ENCODE data around the gene TMPRSS13.
"Not testable (repeated sequence)": the region's sequence is repeated elsewhere in the genome, so short reads cannot be mapped to it uniquely, and the experiment has no call there.

The TMPRSS13 gene

DNA sequence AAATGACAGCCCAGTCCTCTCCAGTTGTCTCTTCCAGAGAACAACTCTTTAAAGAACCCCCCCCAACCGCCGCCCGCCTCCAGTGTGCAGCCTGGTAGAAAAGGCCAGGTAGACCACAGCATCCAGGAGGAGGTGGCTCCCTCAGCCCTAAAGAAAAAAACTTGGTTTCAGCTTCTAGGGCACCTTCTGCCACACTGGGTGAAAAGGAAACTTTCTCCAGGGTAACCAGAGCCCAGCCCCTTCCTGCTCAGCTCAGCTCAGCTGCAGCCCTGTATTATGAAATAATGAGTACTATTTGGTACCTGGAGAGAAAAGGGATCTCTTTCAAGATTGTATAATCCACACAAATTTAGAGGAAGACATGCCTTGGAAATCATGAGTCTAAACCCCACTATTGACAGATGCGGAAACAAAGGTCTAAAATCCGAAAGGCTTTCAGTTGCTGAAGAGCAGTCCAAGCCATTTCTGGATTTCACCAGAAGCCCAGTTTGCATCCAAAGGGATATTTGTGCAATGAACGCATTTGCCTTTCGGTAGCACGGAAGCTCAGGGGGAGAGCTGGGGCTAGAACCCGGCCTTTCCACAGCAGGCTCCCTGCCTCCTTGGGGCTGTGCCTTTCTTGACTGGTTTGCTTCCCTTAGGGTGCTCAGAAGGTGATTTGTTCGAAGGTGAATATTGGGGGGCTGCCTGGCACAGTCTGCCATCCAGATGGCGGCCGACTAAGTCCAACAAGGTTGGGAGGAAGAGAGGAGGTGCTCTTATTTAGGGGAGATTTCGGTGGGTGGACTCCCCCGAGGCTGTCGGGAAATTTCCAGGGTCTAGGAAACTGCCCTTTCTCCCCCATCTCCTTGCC lies 56.0 kb downstream of the TMPRSS13 start:
- no peak for DNase-seq (ENCODE audit: low read depth in 2 of 2)

DNA sequence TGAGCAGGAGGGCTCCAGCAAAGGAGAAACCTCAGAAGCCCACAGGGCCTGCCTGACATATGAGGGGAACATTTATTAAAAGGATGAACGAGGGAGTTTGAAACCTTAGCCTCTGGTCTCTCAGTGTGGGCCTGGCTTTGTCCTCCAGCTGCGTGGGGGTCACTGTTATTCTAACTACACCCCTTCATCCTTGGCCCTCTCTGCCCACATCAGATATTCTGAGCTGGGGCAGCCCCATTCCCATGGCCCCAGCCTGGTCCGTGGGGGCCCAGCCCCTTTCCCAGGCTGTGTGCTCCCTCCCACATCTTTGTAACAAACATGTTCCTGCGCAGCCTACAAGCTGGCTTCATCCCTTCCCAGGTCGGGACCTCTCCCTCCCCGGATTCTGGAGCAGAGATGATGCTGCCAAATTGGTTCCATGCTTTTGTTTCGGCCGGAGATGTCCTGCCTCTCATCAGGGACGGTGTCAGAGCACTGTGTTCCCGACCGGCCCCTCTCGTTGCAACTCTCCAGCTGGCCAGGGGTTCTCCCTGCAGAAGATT lies 56.7 kb downstream of the TMPRSS13 start:
- no peak for DNase-seq (ENCODE audit: low read depth in 2 of 2)

DNA sequence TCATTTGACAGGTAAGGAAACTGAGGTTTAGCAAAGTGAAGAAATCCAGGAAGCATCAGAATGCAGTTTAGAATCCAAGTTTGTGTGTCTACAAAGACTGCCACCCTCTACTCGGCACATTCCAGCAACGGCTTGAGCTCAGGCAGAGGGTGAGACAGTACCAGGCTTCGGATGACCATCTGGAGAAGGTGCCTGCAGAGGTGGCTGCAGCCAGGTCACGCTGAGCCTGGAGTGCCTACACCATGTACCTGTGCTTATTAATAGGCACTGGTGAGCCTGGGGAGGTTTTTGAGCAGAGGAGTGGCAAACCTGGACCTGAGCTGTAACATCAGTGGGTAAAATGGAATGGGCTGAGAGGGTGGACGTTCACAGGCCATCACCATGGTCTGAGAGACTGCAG lies 57.4 kb downstream of the TMPRSS13 start:
- no peak for DNase-seq (ENCODE audit: low read depth in 2 of 2)

DNA sequence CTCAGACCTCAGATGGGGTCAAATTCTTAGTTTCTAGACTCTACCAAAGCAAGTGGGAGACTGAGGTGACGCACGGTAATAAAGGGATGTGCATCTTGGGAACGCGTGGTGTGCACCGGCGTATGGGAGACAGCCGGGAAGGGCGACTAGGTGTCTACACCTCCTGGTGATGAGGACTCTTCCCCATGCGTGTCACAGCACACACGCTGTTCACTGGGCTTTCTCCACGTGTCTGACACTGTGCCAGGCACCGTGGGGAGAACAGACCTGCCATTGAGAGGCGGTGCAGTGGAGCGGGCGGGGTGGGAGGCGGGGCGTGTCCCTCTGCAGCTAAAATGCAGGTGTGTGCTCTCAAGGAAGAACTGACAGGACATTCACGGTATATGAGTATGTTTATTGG lies 58.0 kb downstream of the TMPRSS13 start:
- no peak for DNase-seq (ENCODE audit: low read depth in 2 of 2)

DNA sequence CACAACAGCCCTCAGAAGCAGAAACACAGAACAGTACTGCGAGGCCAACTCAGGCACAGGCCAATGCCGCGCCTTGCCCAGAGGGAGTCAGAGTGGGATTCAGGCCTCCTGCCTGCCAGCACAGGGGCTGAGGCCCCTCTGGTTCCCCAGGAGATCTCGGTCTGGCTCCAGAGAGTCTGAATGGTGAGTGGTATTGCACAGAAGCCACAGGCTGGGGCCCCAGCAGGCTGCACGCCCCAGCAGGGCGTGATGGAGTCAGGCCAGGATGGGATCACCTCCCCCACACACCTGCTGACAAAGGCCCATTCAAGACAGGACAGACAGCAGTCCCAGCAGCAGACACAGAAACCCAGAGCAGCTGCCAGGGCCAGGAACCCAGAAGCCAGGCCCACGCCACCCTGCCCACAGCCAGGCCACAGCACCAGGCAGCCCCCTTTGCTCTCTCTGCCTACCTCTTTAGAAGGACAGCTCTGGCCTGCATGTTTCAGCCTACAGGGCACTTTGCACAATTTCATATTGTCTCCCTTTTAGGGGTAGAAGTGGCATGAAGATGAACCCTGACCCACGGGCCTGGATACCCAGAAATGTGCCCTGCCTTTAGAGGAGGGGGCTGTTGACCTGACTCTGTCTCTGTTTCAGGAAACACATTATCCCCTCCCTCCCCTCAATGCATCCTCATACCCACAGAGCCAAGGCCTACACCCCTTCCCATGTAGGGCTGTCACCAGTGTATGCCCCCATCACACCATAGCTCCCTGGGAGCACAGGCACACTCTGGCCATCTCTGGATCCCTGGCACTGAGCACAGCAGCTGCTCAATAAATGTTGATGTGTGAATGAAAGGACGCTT lies 58.9 kb downstream of the TMPRSS13 start:
- DNase-seq (ENCODE audit: low read depth in 2 of 2): no peak

DNA sequence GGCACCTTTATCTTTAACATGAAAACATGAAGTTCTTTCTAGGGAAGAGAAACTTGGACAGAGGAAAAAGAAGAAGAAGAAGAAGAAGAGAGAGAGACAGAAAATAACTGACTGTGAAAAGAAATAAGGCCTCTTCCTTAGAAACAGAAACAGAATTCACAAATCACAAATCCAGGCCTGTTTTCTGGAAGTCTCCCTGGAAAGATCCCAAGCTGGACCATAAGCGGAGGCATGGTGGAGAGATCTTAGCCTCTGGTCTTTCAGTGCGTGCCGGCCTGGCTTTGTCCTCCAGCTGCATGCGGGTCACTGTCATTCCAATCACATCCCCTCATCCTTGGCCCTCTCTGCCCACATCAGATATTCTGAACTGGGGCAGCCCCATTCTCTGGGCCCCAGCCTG lies 59.6 kb downstream of the TMPRSS13 start:
- no peak for DNase-seq (ENCODE audit: low read depth in 2 of 2)

DNA sequence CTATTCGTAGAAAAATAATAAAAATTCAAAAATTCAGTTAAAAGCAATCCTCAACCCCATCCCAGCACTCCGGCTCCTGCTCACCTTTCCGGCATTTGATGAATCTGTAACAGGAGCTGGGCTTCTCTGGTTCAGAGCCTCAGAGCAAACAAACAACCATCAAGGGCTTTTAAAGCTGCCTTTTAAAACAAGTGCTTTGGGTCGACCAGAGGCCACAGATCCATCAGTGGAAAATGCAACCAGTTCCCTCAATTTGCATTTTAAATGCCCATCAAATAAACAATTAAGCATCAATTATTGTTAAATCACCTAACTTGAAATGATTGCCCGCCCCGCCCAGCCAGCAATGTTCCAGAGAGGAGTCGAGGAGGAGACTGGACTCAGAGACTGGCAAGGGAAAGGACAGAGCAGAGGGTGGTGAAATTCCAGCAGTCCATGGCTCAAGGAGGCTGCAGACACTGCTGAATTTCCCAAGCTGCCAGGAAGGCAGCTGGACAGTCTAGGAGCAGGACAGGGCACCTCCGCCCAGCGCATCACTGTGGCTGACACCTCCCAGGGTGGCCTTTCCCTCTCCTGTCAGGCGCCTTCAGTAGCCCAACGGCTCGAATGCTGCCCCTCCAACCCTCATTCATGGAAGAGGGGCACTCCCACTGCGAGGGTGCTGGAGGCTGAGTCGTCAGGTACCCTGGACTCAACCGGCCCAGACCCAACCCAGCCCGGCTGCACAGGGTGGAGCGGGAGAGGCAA lies 60.2 kb downstream of the TMPRSS13 start:
- no peak for DNase-seq (ENCODE audit: low read depth in 2 of 2)

DNA sequence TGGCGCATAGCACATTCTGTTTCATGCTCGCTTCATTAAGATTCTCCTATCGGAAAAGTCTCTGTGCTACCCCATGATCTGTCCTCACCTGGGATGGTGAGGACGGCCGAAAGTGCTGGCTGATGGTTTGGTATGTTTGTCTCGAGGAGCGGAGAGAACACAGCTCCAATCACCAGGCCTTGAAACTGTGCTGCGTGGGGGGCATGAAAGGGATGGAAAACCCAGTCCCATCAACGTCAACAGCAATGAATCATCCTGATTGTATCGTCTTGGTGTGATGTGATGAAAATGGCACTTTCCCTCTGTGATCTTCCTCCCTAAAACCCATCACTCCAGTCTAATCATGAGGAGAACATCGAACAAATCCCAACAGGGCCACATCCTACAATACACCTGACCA lies 61.1 kb downstream of the TMPRSS13 start:
- DNase-seq (ENCODE audit: low read depth in 2 of 2): no peak

DNA sequence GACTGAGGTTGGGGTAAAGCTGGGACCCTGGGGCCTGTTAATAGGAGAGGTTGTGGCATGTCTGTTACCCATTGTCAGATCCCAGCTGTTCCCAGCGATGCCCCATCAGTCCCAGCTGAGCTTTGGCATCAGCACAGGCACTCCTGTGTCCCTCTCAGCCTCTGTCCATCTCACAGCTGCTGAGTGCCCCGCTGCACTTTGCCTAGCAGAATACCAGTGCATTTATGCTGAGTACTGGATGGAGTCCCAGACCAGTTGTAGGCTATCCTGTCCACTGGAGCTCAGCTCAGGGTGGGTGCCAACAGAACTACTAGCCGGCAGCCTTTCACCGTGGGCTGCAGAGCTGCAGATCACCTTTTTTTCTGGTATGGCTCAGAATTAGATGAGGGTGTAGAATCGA lies 62.7 kb downstream of the TMPRSS13 start:
- DNase-seq (ENCODE audit: low read depth in 2 of 2): no peak

DNA sequence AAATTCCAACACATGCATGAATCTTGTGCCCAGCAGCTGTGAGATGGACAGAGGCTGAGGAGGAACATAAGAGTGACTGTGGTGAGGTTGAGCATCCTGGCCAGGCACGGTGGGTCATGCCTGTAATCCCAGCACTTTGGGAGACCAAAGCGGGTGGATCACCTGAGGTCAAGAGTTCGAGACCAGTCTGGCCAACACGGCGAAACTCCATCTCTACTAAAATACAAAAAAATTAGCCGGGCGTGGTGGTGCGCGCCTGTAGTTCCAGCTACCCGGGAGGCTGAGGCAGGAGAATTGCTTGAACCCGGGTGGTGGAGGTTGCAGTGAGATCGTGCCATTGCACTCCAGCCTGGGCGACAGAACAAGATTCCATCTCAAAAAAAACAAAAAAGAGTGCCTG lies 63.7 kb downstream of the TMPRSS13 start:
- DNase-seq (ENCODE audit: low read depth in 2 of 2): not testable (repeated sequence)

DNA sequence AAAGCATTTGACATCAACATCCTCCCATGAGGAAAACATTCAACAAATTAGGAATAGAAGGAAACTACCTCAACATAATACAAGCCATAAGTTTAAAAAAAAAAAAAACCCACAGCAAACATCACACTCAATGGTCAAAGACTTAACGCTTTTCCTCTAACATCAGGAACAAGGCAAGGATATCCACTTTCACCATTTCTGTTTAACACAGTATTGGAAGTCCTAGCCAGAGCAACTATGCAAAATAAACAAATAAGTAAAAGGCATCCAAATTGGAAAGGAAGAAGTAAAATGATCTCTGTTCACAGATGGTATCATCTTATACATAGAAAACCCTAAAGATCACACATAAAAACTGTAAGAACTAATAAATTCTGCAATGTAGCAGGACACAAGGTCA lies 65.8 kb downstream of the TMPRSS13 start:
- no peak for DNase-seq (ENCODE audit: low read depth in 2 of 2)

DNA sequence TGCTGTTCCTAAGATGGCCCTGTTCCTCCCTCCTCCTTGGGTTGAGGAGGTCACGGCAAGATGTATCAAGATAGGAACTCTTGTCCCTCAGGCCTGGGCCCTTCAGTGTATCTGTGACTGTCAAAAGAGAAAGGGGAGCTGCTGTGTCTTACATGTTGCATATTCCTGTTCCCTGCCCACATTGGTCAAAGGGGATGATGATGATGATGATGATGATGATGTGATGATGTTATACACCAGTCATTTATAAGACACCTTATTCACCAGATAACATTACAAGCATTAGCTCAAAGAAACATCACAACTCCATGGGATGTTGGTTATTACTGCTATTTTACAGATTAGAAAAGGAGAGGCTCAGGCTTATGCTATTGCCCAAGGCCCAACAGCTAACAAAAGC lies 66.4 kb downstream of the TMPRSS13 start:
- no peak for DNase-seq (ENCODE audit: low read depth in 2 of 2)

DNA sequence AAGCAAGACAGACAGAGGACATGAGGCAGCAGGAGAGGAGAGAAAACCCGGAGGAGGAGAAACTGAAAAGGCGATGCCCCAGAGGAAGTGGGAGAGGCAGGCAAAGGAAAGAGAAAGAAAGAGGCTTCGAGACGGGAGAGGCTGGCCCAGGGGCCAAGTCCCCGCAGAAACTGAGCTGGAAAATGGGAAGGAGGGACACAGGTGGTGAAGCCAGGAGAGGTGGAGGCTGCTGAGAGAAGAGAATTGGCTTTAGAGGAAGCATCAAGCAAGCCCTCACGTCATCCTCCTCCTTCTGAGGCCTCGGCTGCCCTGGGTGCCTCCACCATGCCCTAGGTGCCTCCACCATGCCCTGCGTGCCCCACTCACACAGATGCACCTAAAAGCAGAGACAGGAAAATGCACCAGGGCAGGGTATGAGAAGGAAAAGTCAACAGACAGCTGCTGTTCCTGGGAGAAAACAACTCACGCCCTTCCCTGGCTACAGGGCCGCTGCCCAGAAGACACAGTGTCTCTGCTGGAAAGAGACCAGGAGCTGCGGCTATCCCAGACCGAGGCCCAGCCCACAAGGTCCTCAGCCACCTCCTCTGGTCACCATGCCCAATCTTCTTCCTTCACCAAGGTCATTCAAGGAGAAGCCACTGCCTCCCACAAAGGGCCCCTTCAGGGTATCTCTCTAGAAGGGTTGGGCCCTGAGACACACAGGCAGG lies 67.0 kb downstream of the TMPRSS13 start:
- DNase-seq (ENCODE audit: low read depth in 2 of 2): no peak

DNA sequence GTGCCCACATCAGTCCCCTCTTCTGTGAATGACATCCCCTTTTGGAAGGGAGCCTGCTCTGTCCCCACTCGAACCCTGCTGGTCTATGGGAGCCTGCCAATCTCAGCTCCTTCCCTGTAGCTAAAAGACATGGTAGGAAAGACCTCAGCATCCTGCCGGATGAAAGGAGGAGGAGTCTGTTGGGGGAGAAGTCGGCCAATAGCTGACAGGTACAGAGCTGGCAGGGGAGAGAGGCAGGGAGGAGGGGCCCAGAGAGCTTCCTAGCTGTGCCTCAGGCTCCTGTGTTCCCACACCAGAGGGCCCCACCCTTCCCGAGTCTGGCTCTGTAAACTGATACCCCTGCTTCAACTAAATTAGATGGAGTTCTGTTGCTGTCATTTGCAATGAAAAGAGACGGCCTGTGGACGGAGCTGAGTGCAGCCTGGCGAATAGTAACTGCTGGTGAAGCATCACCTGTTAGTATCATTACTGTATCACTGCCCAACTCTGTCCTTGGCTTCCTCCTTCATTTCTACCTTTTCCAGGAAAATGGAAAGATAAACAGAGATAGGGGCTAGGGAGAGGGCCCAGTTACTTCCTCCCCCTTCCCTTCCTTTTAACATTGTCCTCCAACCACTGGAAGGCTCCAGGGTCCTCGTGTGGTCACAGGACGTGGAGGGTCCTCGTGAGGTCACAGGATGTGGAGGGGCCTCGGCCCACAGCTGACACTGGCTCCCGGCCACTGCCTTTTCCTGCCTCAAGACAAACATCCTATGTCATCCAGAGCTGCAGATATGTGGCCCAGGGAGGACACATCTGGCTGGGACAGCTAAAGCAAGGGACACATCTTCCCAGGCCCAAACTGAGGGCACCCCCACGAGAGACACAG lies 67.8 kb downstream of the TMPRSS13 start:
- DNase-seq (ENCODE audit: low read depth in 2 of 2): no peak

DNA sequence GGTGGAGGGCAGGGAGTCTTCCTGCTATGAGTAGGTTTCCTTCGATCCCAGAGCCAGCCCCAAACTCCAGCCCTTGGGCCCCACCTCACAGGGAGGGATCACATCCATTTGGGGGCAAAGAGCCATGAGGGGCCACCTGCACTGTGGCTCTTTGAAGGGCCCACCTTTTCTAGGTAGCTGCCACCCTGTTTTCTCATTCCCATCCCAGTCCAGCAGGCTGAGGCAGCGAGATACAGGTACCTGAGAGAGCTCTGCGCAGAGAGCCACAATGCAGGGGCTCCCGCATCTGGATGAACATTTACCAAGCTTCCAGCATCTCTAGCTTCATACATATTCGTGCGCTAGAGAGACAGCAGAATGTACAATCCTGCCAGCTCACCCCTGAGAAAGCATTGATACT lies 69.1 kb downstream of the TMPRSS13 start:
- no peak for DNase-seq (ENCODE audit: low read depth in 2 of 2)

DNA sequence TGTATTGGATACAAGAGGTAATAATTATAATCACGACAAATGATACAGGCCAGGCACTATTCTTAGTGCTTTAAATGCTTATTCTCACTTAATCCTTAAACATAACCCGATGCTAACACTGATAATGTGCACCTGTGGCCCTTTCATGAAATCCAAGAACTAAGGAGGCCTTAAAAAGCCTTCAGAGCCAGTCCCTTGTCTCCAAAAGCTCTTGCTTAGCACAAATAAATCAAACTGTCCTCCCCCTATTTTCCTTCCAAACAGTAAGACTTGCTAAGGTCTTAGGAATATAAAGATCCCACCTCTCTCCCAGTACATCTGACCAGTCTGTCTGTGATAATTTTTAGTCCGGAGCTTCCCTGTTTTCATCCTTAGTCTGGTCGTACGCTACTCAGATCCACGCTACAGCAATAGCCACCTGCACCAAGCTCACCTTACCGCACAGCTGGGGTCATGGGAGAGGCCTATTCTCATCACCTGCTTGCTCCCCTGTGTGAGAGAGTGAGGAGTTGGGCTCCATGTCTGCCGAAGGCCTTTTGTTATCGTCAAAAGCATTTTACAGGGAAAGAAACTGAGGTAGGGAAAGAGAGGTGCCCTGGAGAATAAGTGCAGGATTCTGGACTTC lies 69.6 kb downstream of the TMPRSS13 start:
- no peak for DNase-seq (ENCODE audit: low read depth in 2 of 2)

DNA sequence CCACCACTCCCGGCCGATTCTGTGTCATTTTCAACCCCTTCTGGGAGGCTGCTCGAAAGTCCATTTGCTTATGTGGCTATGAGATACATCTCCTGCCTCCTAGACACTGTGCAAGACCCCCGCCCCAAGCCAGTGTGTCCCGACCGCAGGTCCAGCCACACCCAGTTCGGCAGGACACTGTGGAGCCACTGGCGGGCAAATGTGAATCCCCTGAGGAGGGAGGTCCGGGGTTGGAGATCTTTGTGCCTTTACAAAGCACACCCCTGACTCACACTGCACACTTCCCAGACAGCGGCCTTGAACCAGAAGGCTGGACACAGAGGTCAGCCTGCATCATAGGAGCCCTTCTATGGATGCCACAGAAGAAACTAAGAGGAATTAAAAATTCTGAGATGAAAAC lies 70.1 kb downstream of the TMPRSS13 start:
- DNase-seq (ENCODE audit: low read depth in 2 of 2): no peak

DNA sequence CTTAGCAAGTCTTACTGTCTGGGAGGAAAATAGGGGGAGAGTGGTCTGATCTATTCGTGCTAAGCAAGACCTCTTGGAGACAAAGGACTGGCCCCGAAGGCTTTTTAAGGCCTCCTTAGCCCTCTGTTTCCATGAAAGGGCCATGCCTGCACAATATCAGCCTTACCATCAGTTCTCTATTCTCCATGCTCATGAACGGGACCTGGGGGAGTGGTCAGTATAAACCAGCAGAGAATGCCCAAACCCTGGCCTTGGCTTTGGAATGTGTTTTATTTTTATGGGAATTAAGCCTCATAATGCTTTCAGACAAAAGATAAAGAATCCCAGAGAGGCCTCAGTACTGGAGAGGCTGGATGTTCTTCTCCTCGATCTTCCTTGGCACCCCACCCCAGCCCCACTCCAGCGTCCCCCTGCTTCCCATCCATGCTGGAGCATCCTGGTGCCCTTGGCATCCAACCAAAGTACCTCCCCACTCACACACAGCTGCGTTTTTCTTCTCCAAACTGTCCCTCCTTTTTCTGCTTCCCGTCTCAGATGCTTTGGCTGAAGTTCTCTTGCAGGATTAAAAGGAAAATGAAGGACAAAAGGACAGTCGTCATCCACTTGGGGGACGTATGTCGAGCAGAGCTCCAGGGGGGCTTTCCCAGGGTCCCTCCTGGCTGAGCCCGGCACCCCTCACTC lies 71.3 kb downstream of the TMPRSS13 start:
- DNase-seq (ENCODE audit: low read depth in 2 of 2): no peak

DNA sequence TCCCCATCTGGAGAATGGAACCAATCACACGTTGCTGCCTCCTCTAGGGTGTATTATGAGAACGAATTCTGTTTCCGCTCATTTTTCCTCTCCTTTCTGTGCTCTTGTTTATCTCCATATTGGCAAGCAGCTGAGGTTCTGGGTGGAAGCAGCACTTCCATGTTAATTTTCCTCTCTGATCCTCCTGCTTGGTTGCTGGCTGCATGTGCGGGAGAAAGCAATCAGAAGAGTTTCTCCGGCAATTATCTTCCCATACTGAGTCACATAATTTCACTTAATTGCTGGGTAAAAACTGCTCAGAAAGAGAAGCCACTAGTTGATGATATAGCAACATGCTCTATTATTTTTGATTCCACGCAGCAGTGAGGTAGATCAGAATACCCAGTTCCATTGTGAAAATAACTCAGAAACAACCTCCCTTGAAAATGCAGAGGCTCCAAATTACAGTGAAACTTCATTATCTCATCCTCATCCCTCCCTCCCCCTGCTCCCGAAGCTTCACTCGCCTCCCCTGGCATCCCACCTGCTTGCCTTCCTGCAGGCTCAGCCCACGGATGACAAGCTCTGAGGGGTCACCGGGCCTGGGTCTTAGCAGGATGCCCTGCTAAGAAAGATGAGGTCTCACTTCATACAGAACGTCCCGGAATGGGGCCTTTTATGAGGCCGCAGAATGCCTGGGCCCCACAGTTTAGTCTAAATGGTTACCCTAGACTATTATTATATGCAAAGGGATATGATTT lies 73.1 kb downstream of the TMPRSS13 start:
- no peak for DNase-seq (ENCODE audit: low read depth in 2 of 2)
